Central memory CD4-positive, alpha-beta T cell (primary cell): ENCODE results near the gene UBE2S.

Experiments
- DNase-seq: peaks from one replicate; pipeline ENCODE4 v3.0.0; 2022

The UBE2S gene

DNA sequence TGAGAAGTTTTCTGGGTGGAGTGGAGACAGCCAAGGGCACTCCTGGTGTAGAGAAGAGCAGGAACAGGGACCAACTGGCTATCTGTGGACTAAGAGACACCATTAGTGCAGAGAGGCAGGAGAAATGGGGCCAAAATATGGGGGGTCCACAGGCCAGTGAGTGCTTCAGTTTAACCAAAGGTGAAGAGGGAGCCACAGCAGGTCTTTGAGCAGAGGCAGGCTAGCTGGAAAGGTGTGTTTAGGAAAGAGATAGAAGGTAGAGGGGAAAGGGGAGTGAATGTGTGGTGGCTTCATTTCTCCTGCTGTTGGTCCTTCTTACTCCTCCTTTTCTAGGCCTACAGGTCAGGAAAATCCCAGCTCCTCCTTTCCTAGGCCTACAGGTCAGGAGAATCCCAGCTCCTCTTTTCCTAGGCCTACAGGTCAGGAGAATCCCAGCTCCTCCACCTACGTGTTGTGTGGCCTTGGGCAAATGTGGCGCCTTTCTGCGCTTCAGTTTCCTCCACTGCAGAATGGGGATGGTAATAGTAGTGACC is 25.0 kb downstream of the UBE2S start:
- no peak for DNase-seq

GRCh38 chr19:55382013-55382412 is 25.6 kb downstream of the UBE2S start:
- DNase-seq = no peak

DNA sequence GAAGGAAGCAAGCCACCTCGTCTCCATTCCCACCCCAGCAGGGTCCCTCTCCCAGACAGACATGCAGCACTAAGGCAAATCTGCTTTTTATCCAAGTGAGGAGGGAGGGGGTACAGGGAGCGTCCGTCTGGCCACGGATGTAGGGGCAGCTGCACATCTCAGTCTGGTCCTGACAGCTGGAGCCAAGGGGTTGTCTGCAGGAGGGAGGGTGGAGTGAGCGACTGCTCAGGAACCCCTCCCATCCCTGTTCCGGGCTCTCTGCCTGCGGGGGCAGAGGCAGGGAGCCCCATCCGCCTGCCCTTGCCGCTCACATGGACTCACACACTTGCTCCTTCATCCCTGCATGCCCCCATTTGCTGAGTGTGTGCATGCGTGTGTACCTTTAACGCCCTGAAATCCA is 28.4 kb downstream of the UBE2S start:
- no peak for DNase-seq

DNA sequence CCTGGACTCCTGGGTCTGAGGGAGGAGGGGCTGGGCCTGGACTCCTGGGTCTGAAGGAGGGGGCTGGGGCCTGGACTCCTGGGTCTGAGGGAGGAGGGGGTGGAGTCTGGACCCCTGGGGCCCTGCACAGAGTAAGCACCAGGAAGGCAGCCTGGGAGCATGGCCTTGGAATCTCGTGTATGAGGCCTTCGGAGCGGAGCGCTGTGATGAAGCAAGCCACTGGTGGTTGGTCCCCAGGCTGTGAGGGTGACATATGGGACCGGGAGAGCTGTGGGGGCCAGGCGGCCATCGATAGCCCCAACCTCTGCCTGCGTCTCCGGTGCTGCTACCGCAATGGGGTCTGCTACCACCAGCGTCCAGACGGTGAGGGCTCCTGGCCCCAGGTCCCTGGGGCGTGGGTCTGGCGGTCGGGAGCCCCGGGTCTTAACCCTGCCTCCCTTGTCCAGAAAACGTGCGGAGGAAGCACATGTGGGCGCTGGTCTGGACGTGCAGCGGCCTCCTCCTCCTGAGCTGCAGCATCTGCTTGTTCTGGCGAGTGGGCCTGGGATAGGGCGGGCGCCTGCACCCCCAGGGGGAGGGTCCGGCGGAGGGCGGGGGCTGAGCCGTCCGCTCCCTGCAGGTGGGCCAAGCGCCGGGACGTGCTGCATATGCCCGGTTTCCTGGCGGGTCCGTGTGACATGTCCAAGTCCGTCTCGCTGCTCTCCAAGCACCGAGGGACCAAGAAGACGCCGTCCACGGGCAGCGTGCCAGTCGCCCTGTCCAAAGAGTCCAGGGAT is 30.0 kb downstream of the UBE2S start:
- no peak for DNase-seq

DNA sequence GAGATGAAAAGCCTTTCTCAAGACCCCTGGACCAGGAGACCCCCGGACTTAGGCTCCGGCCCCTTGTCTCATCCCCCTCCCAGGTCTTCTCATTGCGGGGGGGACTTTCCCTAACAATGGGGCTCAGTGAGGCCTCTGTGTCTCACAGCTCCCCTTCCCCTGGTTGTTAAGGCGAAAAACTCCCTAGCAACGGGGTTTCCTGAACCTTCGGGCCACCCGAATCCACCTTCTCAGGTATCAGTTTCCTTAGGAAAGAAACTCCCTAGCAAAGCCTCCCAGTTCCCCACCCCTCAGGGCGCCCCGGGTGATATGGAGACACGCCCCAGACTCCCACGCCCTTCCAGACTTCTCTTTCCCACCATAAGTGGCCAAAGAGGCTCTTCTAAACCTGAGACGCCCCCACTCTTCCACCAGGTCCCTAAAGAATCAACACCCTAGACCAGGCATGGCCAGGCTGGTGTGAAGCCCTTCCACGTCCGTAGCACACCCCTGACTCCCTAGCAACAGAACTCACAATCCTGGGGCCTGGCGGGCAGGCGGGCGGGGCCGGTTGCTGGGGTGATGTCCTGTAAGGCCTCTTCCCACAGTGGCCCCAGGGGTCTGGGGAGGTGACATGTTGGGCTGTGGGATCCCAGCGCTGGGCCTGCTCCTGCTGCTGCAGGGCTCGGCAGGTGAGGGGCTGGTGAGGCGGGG is 31.2 kb downstream of the UBE2S start, which contains the start of gene TMEM190:
Gene TMEM190 (plus strand): TSS at position 586 of the 693 bp plus-strand sequence. CDS start 28 bp downstream, at position 614.
- no peak for DNase-seq

GRCh38 chr19:55373993-55374757 is 33.4 kb downstream of the UBE2S start:
- no peak for DNase-seq

DNA sequence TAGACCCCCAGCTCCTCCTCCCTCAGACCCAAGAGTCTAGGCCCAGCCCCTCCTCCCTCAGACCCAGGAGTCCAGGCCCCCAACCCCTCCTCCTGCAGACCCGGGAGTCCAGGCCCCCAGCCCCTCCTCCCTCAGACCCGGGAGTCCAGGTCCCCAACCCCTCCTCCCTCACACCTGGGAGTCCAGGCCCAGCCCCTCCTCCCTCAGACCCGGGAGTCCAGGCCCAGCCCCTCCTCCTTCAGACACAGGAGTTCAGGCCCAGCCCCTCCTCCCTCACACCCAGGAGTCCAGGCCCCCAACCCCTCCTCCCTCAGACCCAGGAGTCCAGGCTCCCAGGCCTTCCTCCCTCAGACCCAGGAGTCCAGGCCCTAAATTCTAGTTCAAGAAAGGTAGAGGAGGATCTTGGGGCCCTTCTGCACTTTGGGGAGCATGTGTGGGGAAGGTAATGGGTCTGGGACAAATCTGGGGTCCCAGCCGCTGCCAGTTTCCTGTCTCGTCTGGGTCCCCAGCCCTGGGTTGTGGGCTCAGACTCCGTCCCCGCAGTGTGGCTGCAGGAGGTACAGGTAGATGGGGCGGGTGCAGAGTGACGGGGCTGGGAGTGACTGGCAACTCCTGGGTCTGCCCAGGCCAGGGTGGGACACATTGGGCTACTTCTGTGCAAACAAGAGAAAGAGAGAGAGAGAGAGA is 34.1 kb downstream of the UBE2S start:
- no peak for DNase-seq

DNA sequence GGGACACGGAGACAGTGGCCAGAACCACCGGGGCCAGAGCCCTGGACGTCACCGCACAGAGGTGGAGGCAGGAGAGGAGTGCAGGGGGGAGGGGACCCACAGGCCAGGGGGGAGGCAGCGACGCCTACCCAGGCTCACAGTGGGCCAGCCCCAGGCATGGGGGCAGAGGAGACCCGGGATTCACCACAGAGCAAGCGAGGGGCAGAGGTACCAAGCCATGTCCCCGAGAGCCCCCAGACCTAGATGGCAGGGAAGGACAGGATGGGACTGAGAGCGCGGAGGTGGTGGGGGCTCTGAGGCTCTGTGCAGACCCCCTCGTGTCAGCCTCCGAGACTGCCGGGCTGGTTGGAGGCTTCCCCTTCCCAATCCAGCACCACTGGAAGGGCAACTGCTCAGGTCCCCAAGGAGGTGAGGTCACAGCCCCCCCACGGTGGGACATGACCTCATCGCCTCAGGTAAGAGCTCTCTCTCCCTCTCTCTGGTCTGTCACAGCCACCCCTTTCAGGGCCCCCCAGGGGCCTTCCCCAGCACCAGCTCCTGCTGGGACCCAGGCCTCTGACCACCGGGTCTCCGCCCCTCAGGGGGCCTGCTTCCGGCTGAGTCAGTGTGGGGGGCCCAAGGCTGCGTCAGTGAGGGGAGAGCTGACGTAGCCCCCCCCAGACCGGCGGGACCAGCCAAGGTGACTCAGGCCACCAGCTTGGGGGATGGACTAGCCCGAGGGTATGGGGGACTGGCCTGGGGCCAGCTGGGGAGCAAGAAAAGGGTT is 35.1 kb downstream of the UBE2S start:
- no peak for DNase-seq

DNA sequence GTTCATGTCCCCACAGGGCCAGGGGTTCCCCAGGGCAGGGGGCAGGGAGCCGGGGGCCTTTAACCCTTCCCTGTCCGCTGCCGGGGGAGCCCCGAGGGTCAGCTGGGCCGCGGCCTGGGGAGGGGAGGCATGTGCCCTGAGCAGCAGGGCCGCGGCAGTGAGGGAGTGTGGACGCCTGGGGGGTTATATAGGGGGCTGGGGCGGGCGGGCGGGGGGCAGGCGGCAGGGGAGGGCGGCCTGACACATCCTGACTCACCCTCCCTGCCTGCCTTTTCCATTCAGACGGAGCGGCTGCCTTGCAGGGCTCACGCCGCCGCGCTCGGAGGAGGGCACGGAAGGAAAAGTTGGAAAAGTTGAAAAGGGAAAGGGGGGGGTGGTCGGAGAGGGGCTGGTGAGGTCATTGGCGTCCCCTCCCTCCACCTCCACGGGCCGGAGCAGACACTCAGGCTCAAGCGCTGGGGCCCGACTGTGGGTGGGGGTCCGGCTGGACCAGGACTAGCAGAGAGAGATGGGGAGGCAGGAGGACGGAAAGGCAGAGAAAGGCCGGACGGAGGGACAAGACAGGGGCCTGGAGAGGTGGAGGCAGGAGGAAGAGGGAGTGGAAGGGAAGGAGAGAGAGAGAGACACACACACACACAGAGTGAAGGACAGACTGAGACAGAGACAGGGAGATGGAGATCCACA is 37.1 kb downstream of the UBE2S start, which contains the start of gene IL11:
Gene IL11 (minus strand): TSS at position 159 of the 684 bp plus-strand sequence. CDS start 153 bp downstream, at position 6.
- no peak for DNase-seq

DNA sequence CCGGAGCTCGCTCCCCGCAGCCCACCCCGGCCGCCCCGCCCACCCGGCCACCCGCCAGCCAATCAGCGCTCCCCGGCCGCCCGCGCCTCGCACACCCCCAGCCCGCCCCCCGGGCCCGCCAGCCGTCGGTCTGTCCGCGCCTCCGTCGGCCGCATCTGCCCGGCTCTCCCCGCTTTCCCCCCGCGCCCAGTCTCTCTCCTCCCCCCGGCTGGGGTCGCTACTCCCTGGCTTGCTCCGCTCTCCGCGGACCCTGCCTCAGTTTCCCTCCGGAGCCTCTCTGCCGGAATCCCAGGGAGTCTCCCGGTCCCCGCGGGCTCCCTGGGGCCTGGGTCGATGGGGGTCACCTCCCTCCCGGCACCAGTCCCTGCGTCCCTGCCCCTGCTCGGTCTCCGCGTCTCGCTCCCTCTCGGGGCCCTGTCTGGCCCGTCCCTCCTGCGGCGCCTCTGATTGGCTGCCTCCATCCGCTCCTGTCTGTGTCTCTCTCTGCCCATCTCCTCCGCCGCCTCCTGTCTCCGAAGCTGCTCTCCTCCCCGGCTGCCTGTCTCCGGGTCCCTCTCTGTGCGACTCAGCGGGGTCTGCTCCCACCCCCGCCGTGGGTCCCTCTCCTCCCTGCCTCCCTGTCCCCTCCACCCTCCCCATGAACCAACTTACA is 37.8 kb downstream of the UBE2S start:
- no peak for DNase-seq

GRCh38 chr19:55368701-55369563 is 38.7 kb downstream of the UBE2S start:
- no peak for DNase-seq

GRCh38 chr19:55368106-55368505 is 39.5 kb downstream of the UBE2S start:
- DNase-seq = no peak

GRCh38 chr19:55366790-55367189 is 40.8 kb downstream of the UBE2S start:
- no peak for DNase-seq

- DNase-seq = no peak
Observed at GRCh38 chr19:55365964-55366363, 41.6 kb downstream of the UBE2S start.

DNA sequence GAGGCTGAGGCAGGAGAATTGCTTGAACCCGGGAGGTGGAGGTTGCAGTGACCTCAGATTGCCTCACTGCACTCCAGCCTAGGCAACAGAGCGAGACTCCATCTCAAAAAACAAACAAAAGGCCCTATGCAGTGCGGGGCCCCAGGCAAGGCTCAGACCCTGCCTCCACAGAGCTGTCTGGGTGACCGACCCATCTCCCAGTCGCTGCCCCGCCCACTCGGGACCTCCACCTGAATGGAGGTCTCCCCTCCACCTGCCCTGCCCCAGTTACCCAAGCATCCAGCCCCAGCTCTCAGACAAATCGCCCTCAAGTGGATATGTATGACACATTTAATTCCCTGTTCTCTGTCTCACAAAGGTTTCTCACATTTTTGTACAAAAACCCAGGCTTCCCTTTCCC is 42.3 kb downstream of the UBE2S start:
- no peak for DNase-seq

DNA sequence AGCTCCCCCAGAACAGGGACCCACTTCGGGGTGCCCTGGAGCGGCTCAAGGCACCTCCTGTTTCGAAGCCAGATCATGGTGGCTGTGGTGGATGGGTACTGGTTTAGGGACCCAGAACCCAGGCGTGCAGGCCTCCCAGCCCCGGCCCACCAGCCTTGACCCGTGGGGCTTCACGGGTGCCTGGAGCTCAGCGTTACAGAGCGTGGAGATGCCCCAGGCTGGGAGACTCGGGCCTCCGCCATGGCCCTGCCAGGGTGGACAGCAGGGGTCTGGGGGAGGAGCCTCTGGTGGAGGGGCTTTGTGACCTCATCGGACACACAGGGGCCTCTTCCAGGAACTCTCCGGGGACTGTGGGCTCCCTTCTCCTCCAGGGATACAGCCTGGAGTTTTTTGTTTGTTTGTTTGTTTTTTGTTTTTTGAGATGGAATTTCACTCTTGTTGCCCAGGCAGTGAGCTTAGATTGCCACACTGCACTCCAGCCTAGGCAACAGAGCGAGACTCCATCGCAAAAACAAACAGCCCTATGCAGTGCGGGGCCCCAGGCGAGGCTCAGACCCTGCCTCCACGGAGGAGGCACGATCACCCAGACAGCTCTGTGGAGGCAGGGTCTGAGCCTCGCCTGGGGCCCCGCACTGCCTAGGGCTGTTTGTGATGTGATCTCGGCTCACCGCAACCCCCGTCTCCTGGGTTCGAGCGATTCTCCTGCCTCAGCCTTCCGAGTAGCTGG is 44.4 kb downstream of the UBE2S start, which contains the start of gene GARIN5B:
Gene GARIN5B (minus strand): TSS at position 271 of the 727 bp plus-strand sequence. CDS start 194 bp downstream, at position 77.
- no peak for DNase-seq

DNA sequence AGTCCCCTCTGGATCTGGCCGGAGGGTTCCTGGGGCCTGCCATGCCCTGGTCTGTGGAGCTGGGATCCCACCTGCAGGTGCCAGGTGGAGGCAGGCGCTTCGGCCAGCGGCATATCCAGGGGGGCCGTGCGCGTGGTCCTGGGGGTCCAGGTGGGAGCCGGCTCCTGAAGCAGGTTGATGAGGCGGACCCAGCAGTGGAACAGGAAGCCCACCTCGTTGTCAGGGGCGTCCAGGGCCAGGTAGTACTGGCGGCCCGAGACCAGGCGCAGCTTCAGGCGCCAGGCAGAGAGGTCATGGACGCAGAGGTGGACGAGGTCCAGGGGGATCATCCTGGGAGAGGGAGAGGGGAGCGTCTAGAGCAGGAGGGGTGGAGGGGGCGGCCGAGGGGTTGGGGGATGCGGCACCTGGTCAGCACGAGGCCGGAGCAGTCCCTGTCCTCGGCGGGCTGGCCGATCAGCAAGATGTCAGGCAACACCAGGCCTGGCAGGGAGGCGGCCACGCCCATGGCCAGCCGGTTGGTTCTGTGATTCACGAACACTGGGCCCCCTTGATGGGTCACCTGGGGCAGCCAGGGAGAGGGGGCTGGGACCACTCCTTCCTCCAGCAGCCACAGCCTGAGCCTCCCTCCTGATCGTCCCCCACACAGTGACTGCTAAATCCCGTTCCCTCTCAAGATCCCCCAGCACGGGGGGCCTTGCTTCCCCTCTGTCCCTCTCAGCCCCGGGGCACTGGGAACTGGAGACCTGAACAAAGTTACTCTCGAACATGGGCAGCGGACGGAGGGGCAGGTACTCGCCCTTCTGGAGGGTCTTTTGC is 45.2 kb downstream of the UBE2S start:
- DNase-seq = no peak

GRCh38 chr19:55360902-55361301 is 46.7 kb downstream of the UBE2S start:
- no peak for DNase-seq
